Right atrium auricular region (tissue), 2 donors: ENCODE data around the gene FUZ. TPM values are rescaled to one million over a fixed set of nuclear protein-coding genes. Genes with fewer than 3 reads are reported as not detected.
A peak's percentile ranks its signal among the peaks of the same experiment; 100 is the strongest.
"Not testable (repeated sequence)": the region's sequence is repeated elsewhere in the genome, so short reads cannot be mapped to it uniquely, and the experiment has no call there.

Experiments used
- DNase-seq: peaks from one replicate; pipeline ENCODE4 v3.0.0-alpha.2; 2019; ENCODE audit warnings: low spot score
- H3K27ac ChIP-seq, 2 donors: fragments of 200-600 bp; sonication (generic); 1 replicate in 1 of 2; 2 replicates in 1 of 2; pipeline ENCODE4 v1.5.1; 2016 to 2019
- H3K27me3 ChIP-seq, 2 donors: fragments of 200-600 bp; sonication (generic); one replicate each; pipeline versions ENCODE4 v1.5.1 to v1.6.0; 2017 to 2019
- H3K36me3 ChIP-seq: fragments of 200-600 bp; sonication (generic); one replicate; pipeline ENCODE4 v1.5.1; 2016
- H3K4me1 ChIP-seq, 2 donors: fragments of 200-600 bp; sonication (generic); one replicate each; pipeline versions ENCODE4 v1.5.1 to v1.6.0; 2017 to 2019
- H3K4me3 ChIP-seq, 2 donors: fragments of 200-600 bp; sonication (generic); 1 replicate in 1 of 2; 2 replicates in 1 of 2; pipeline ENCODE4 v1.5.1; 2017 to 2019; ENCODE audit warnings: mild to moderate bottlenecking in 1 of 2, moderate library complexity in 1 of 2
- H3K9me3 ChIP-seq, 2 donors: fragments of 200-600 bp; sonication (generic); one replicate each; pipeline ENCODE4 v1.5.1; 2019
- CTCF ChIP-seq, 2 donors: fragments of 200-600 bp; sonication (generic); IDR thresholded peaks; one replicate each; pipeline ENCODE4 v1.5.1; 2019; ENCODE audit warnings: antibody characterized with exemption in 2 of 2
- total RNA-seq, 2 donors: library from RNA; depleted of rRNA; stranded (reverse); fragments of >200 nt; gene quantifications; one replicate each; pipeline ENCODE4 v1.1.0, GENCODE V29; 2016

FUZ gene
- total RNA-seq, 2 donors from 2014 or later = 18.5 to 22.5 TPM

GRCh38 chr19:49820125-49820524 lies 7.0 kb upstream of the FUZ start:
- Histone ChIP-seq H3K36me3 (peaks cover 18% of the 10 kb centered on the region), H3K4me3 (no peak overlapping the region), H3K27ac (peak overlapping the region; percentile 90 to 94), H3K27me3 (no peaks in the 10 kb centered on the region), H3K9me3 (no peaks in the 10 kb centered on the region), H3K4me1 (peaks cover 0 to 35% of the 10 kb centered on the region in 2 donors)
- DNase-seq = no peak
- TF ChIP-seq CTCF (IDR thresholded peaks at IDR 0.05) = no peak

GRCh38 chr19:49819452-49820115 lies 6.5 kb upstream of the FUZ start:
- not testable (repeated sequence) for H3K9me3 ChIP-seq, H3K27me3 ChIP-seq, DNase-seq
- Histone ChIP-seq H3K4me1 (peaks cover 0 to 35% of the 10 kb centered on the region in 2 donors), H3K4me3 (peak overlapping the region; percentile 68 to 77), H3K36me3 (peaks cover 18% of the 10 kb centered on the region), H3K27ac (peak overlapping the region; percentile 90 to 94)

- TF ChIP-seq CTCF (IDR thresholded peaks at IDR 0.05) = no peak
- Histone ChIP-seq H3K9me3 (no peaks in the 10 kb centered on the region), H3K27me3 (no peaks in the 10 kb centered on the region), H3K4me3 (peak overlapping the region; percentile 68 to 77), H3K27ac (peak overlapping the region; percentile 90 to 94), H3K4me1 (peaks cover 0 to 38% of the 10 kb centered on the region in 2 donors), H3K36me3 (peaks cover 11% of the 10 kb centered on the region)
- DNase-seq = no peak
Observed at GRCh38 chr19:49818649-49819370, 5.7 kb upstream of the FUZ start.

GRCh38 chr19:49817964-49818648 lies 5.0 kb upstream of the FUZ start, which contains the start of gene MED25:
TSS of gene MED25 (plus strand) at chr19:49818289. CDS start at chr19:49818342, 53 bp downstream.
- peak in 1 of 2 donors; percentile 57 for TF ChIP-seq CTCF (IDR thresholded peaks at IDR 0.05)

GRCh38 chr19:49816590-49816989 lies 3.5 kb upstream of the FUZ start:
- Histone ChIP-seq H3K27me3 (no peaks in the 10 kb centered on the region), H3K4me3 (no peak overlapping the region), H3K36me3 (no peaks in the 10 kb centered on the region), H3K9me3 (no peaks in the 10 kb centered on the region), H3K4me1 (peaks cover 0 to 49% of the 10 kb centered on the region in 2 donors), H3K27ac (peak overlapping the region; percentile 90 to 94)
- no peak for DNase-seq
- TF ChIP-seq CTCF (IDR thresholded peaks at IDR 0.05) = no peak

More at GRCh38 chr19:49817964-49818648, 5.0 kb upstream of the FUZ start, which contains the start of gene MED25:
- peak within 1 kb of the TSS; percentile 90 to 94 for H3K27ac ChIP-seq
- no peaks in the 10 kb centered on the region for H3K27me3 ChIP-seq
- no peaks in the 10 kb centered on the region for H3K9me3 ChIP-seq
- H3K36me3 ChIP-seq = peaks cover 4% of the 10 kb centered on the region
- peak within 1 kb of the TSS; percentile 68 to 77 for H3K4me3 ChIP-seq
- peaks cover 0 to 40% of the 10 kb centered on the region in 2 donors for H3K4me1 ChIP-seq
- DNase-seq = peak; percentile 83

GRCh38 chr19:49814010-49814409 lies 918 bp upstream of the FUZ start:
- TF ChIP-seq CTCF (IDR thresholded peaks at IDR 0.05) = no peak
- Histone ChIP-seq H3K4me3 (peak overlapping the region; percentile 65), H3K4me1 (peaks cover 0 to 37% of the 10 kb centered on the region in 2 donors), H3K27ac (peak overlapping the region; percentile 85 to 88), H3K36me3 (no peaks in the 10 kb centered on the region), H3K9me3 (no peaks in the 10 kb centered on the region), H3K27me3 (no peaks in the 10 kb centered on the region)
- no peak for DNase-seq
